ENCODE data around the gene KAT2A. TPM values are rescaled to one million over a fixed set of nuclear protein-coding genes. Genes with fewer than 3 reads are reported as not detected.

Gene KAT2A
- polyA plus RNA-seq, 1 donor from 2014 or later, result 26.7 TPM

- Mint-ChIP-seq H3K27me3 (no peaks in the 10 kb centered on the region), H3K4me3 (peak within 1 kb of the TSS; percentile 84 to 93 (median 90)), H3K36me3 (peaks cover 9% of the 10 kb centered on the region), H3K27ac (peak within 1 kb of the TSS; percentile 90 to 94 (median 94)), H3K9me3 (no peaks in the 10 kb centered on the region), H3K4me1 (peaks cover 23 to 40% (median 30%) of the 10 kb centered on the region in 3 donors)
Measured at GRCh38 chr17:42112552-42113176, 8.5 kb downstream of the KAT2A start, which contains the start of gene DHX58. Gene DHX58, minus strand, starts transcription at chr17:42112714. Its CDS starts 822 bp downstream, at chr17:42111892.

GRCh38 chr17:42111871-42112551 is 9.2 kb downstream of the KAT2A start:
- peaks cover 9% of the 10 kb centered on the region for H3K36me3 Mint-ChIP-seq
- peaks cover 24 to 41% (median 30%) of the 10 kb centered on the region in 3 donors for H3K4me1 Mint-ChIP-seq
- no peaks in the 10 kb centered on the region for H3K27me3 Mint-ChIP-seq
- no peaks in the 10 kb centered on the region for H3K9me3 Mint-ChIP-seq
- H3K27ac Mint-ChIP-seq, result peak overlapping the region; percentile 90 to 94 (median 94)
- H3K4me3 Mint-ChIP-seq, result peak overlapping the region; percentile 84 to 93 (median 90)

- Mint-ChIP-seq H3K4me1 (peaks cover 24 to 37% (median 27%) of the 10 kb centered on the region in 3 donors), H3K27ac (peak overlapping the region in 1 of 3 donors; percentile 43), H3K9me3 (no peaks in the 10 kb centered on the region), H3K36me3 (peaks cover 9% of the 10 kb centered on the region), H3K4me3 (peak overlapping the region in 3 of 4 donors; percentile 10 to 86 (median 77)), H3K27me3 (no peaks in the 10 kb centered on the region)
Measured at GRCh38 chr17:42111265-42111636, 9.9 kb downstream of the KAT2A start.

GRCh38 chr17:42110301-42111264 is 10.6 kb downstream of the KAT2A start:
- Mint-ChIP-seq H3K36me3 (peaks cover 9% of the 10 kb centered on the region), H3K4me3 (peak overlapping the region in 3 of 4 donors; percentile 10 to 86 (median 77)), H3K27ac (peak overlapping the region in 1 of 3 donors; percentile 43), H3K27me3 (no peaks in the 10 kb centered on the region), H3K4me1 (peaks cover 17 to 32% (median 21%) of the 10 kb centered on the region in 3 donors), H3K9me3 (no peaks in the 10 kb centered on the region)

GRCh38 chr17:42109086-42109485 is 12.1 kb downstream of the KAT2A start:
- Mint-ChIP-seq H3K27ac (peak overlapping the region in 1 of 3 donors; percentile 73), H3K4me1 (peaks cover 16 to 23% (median 16%) of the 10 kb centered on the region in 3 donors), H3K9me3 (no peaks in the 10 kb centered on the region)

GRCh38 chr17:42107597-42108576 is 13.3 kb downstream of the KAT2A start:
- Mint-ChIP-seq H3K4me3 (peak overlapping the region; percentile 57 to 91 (median 80)), H3K27me3 (no peaks in the 10 kb centered on the region), H3K36me3 (peaks cover 15% of the 10 kb centered on the region), H3K27ac (peak overlapping the region in 2 of 3 donors; percentile 47 to 67), H3K9me3 (no peaks in the 10 kb centered on the region), H3K4me1 (peaks cover 16 to 19% (median 16%) of the 10 kb centered on the region in 3 donors)

More at GRCh38 chr17:42109086-42109485, 12.1 kb downstream of the KAT2A start:
- H3K27me3 Mint-ChIP-seq, result no peaks in the 10 kb centered on the region
- peaks cover 16% of the 10 kb centered on the region for H3K36me3 Mint-ChIP-seq
- H3K4me3 Mint-ChIP-seq, result peak overlapping the region in 1 of 4 donors; percentile 45

GRCh38 chr17:42107124-42107523 is 14.0 kb downstream of the KAT2A start:
- no peaks in the 10 kb centered on the region for H3K27me3 Mint-ChIP-seq
- H3K36me3 Mint-ChIP-seq, result peaks cover 16% of the 10 kb centered on the region
- no peak overlapping the region for H3K27ac Mint-ChIP-seq
- peaks cover 8 to 18% (median 14%) of the 10 kb centered on the region in 3 donors for H3K4me1 Mint-ChIP-seq
- peak overlapping the region in 3 of 4 donors; percentile 57 to 91 (median 80) for H3K4me3 Mint-ChIP-seq
- no peaks in the 10 kb centered on the region for H3K9me3 Mint-ChIP-seq

GRCh38 chr17:42106009-42106408 is 15.2 kb downstream of the KAT2A start:
- no peaks in the 10 kb centered on the region for H3K27me3 Mint-ChIP-seq
- peaks cover 16% of the 10 kb centered on the region for H3K36me3 Mint-ChIP-seq
- H3K4me1 Mint-ChIP-seq, result peaks cover 4 to 14% (median 9%) of the 10 kb centered on the region in 3 donors
- peak overlapping the region in 1 of 3 donors; percentile 9 for H3K27ac Mint-ChIP-seq
- no peaks in the 10 kb centered on the region for H3K9me3 Mint-ChIP-seq
- no peak overlapping the region for H3K4me3 Mint-ChIP-seq

GRCh38 chr17:42104264-42104663 is 16.9 kb downstream of the KAT2A start:
- H3K4me1 Mint-ChIP-seq, result peaks cover 4 to 8% (median 5%) of the 10 kb centered on the region in 3 donors
- H3K27ac Mint-ChIP-seq, result peak overlapping the region in 1 of 3 donors; percentile 57
- H3K36me3 Mint-ChIP-seq, result peaks cover 13% of the 10 kb centered on the region
- H3K27me3 Mint-ChIP-seq, result no peaks in the 10 kb centered on the region
- no peaks in the 10 kb centered on the region for H3K9me3 Mint-ChIP-seq
- no peak overlapping the region for H3K4me3 Mint-ChIP-seq

GRCh38 chr17:42103221-42103954 is 17.8 kb downstream of the KAT2A start:
- Mint-ChIP-seq H3K27ac (no peak overlapping the region), H3K4me3 (no peak overlapping the region), H3K36me3 (peaks cover 9% of the 10 kb centered on the region), H3K4me1 (peaks cover 4 to 8% (median 5%) of the 10 kb centered on the region in 3 donors), H3K27me3 (no peaks in the 10 kb centered on the region), H3K9me3 (no peaks in the 10 kb centered on the region)

- Mint-ChIP-seq H3K36me3 (peaks cover 9% of the 10 kb centered on the region), H3K4me1 (peaks cover 0 to 11% (median 5%) of the 10 kb centered on the region in 3 donors), H3K9me3 (no peaks in the 10 kb centered on the region), H3K27me3 (peaks cover 4% of the 10 kb centered on the region), H3K27ac (peak overlapping the region in 1 of 3 donors; percentile 85), H3K4me3 (peak overlapping the region in 1 of 4 donors; percentile 47)
Measured at GRCh38 chr17:42101513-42102292, 19.5 kb downstream of the KAT2A start.

GRCh38 chr17:42098730-42099399 is 22.3 kb downstream of the KAT2A start:
- Mint-ChIP-seq H3K4me3 (peak overlapping the region in 3 of 4 donors; percentile 46 to 81 (median 73)), H3K9me3 (no peaks in the 10 kb centered on the region), H3K27ac (no peak overlapping the region), H3K36me3 (peaks cover 2% of the 10 kb centered on the region), H3K27me3 (peaks cover 11% of the 10 kb centered on the region), H3K4me1 (peaks cover 0 to 11% (median 5%) of the 10 kb centered on the region in 3 donors)
